ENCODE results near the gene DGAT2.

DNA sequence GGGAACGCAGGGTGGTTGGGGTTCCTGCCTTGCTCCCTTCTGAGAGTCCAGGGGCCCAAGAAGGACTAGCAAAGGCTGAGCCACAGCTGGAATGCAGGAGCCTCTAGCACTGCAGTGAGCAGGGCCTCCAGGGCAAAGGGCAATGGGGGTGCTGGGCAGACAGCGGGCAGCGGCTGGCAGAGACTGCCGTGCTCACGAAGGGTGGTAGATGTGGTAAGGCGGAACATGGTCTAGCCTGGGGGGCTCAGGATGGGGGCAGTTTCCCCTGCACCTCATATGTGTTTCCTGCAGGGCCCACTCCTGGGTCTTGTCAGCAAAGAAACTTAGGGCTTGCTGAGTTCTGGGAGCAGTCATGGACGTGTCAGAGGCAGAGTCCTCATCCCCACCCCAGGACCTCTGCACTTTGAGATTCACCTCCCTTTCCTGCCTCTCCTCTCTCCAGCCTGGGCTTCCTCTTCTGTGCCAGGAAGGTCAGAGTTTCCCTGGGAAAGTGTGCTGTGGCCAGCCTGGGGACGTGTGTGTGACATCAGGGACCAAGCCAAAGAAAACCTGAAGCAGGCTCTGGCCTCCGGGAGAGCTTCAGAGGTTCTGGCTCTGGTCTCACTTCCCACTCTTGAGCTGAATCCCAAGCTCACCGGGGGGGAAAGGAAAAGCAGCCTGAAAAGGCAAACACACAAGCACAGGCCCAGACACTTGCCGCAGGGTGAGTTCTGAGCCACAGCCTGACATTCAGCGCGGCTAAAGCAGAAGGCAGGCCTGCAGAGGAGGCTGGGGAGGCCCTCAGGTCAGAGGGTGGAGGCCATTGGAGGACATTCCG, 46.5 kb upstream of the DGAT2 start:
- TF ChIP-seq, protein P1, sequence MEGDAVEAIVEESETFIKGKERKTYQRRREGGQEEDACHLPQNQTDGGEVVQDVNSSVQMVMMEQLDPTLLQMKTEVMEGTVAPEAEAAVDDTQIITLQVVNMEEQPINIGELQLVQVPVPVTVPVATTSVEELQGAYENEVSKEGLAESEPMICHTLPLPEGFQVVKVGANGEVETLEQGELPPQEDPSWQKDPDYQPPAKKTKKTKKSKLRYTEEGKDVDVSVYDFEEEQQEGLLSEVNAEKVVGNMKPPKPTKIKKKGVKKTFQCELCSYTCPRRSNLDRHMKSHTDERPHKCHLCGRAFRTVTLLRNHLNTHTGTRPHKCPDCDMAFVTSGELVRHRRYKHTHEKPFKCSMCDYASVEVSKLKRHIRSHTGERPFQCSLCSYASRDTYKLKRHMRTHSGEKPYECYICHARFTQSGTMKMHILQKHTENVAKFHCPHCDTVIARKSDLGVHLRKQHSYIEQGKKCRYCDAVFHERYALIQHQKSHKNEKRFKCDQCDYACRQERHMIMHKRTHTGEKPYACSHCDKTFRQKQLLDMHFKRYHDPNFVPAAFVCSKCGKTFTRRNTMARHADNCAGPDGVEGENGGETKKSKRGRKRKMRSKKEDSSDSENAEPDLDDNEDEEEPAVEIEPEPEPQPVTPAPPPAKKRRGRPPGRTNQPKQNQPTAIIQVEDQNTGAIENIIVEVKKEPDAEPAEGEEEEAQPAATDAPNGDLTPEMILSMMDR (conservative IDR thresholded peaks at IDR 0.05): no peak
- no peak for TF ChIP-seq EZH2 (IDR thresholded peaks at IDR 0.05; ENCODE audit: low read depth)
